Effector memory CD4-positive, alpha-beta T cell (primary cell): ENCODE data around the gene COL4A3.

ENCODE experiments used
- DNase-seq, 3 donors: peaks; one replicate each; pipeline ENCODE4 v3.0.0-alpha.2; 2020
- H3K27ac ChIP-seq: 2 replicates; pipeline ENCODE4 v1.7.0; 2013; ENCODE audit warnings: mild to moderate bottlenecking, low read length, moderate library complexity; ENCODE audit not compliant: insufficient read depth, poor library complexity, severe bottlenecking
- H3K27me3 ChIP-seq: replicated peaks from 2 replicates; pipeline ENCODE4 v1.7.0; 2013; ENCODE audit warnings: mild to moderate bottlenecking, low read length; ENCODE audit not compliant: insufficient read depth, control insufficient read depth, poor library complexity, severe bottlenecking
- H3K36me3 ChIP-seq: 2 replicates; pipeline ENCODE4 v1.7.0; 2013; ENCODE audit warnings: mild to moderate bottlenecking, low read length, moderate library complexity; ENCODE audit not compliant: control insufficient read depth, insufficient read depth
- H3K4me1 ChIP-seq: 2 replicates; pipeline ENCODE4 v1.7.0; 2013; ENCODE audit warnings: low read length, mild to moderate bottlenecking; ENCODE audit not compliant: control insufficient read depth, insufficient read depth, poor library complexity, severe bottlenecking
- H3K4me3 ChIP-seq: 2 replicates; pipeline ENCODE4 v1.7.0; 2013; ENCODE audit warnings: low read length, low read depth, mild to moderate bottlenecking; ENCODE audit not compliant: insufficient read depth, poor library complexity, severe bottlenecking
- H3K9me3 ChIP-seq: 2 replicates; pipeline ENCODE4 v1.7.0; 2013; ENCODE audit warnings: mild to moderate bottlenecking, low read length, moderate library complexity; ENCODE audit not compliant: control insufficient read depth

Gene COL4A3

DNA sequence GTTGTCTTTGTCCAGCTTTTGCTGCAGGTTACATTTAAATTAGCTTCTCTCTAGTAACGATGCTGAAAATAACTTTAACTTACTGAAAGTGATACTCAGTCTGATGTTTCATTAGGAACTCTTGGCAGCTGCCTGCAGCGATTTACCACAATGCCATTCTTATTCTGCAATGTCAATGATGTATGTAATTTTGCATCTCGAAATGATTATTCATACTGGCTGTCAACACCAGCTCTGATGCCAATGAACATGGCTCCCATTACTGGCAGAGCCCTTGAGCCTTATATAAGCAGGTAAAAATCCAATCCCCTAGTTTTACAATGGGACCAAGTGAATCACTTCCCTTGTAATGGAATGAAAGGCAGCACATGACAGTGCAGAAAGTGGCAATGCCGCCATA, 144.4 kb downstream of the COL4A3 start:
- Histone ChIP-seq H3K27ac (no peak overlapping the region), H3K4me1 (no peaks in the 10 kb centered on the region), H3K9me3 (no peaks in the 10 kb centered on the region), H3K36me3 (no peaks in the 10 kb centered on the region), H3K4me3 (no peak overlapping the region), H3K27me3 (no peaks in the 10 kb centered on the region)
- DNase-seq: no peak

GRCh38 chr2:227310756-227311110, 146.3 kb downstream of the COL4A3 start:
- no peak for DNase-seq
- H3K9me3 ChIP-seq: no peaks in the 10 kb centered on the region

DNA sequence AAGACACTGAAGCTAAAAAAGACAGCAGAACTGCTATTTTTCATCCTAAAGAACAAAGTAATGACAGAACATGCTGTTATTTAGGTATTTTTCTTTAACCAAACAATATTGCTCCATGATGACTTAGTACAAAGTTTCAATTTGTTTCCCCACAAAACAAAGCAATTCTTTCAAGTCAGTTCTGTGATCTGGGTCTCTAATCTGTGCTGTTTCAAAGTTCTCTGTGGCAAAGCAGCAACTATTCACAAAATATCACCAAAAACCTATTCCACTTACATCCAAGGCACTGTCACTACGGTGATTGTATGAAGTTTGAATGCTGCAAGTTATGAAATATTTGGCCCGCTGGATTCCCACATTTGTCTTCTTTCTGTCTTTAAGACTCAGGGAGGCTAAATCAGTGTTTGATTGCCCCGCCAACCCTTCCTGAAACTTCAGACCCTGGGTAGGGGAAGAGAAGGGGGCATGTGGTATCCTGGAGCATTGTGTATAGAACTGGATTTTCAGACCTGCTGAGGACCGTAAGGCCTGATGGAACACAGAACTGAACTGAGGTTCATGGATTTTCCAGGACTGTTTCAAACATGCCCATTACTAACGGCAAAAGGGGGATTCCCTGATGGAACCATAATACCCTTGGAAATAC, 147.6 kb downstream of the COL4A3 start:
- no peaks in the 10 kb centered on the region for H3K4me1 ChIP-seq
- no peak overlapping the region for H3K27ac ChIP-seq
- no peaks in the 10 kb centered on the region for H3K9me3 ChIP-seq
- no peak for DNase-seq
- no peaks in the 10 kb centered on the region for H3K27me3 ChIP-seq
- H3K4me3 ChIP-seq: no peak overlapping the region
- H3K36me3 ChIP-seq: no peaks in the 10 kb centered on the region

More at GRCh38 chr2:227310756-227311110, 146.3 kb downstream of the COL4A3 start:
- no peak overlapping the region for H3K27ac ChIP-seq
- no peaks in the 10 kb centered on the region for H3K36me3 ChIP-seq
- no peaks in the 10 kb centered on the region for H3K4me1 ChIP-seq
- no peak overlapping the region for H3K4me3 ChIP-seq
- H3K27me3 ChIP-seq: no peaks in the 10 kb centered on the region

DNA sequence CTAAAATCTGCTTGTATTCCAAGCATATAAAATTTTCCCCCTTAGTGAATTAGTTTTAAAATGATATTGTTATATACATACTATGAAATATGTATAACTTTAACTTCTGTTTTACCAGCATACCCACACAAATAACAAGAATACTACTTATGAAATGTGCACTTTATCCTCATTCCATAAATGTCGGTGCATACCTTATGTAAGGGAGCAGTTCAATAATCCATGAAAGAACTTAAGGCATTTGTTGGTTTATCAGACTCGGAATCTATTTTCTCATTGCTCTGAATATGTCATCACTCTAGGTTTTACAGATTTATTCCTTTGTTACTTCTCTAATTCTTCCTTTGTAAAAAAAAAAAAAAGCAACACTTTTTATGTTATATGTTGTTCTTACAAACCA, 148.2 kb downstream of the COL4A3 start:
- no peaks in the 10 kb centered on the region for H3K9me3 ChIP-seq
- no peaks in the 10 kb centered on the region for H3K36me3 ChIP-seq
- no peak overlapping the region for H3K4me3 ChIP-seq
- H3K27ac ChIP-seq: no peak overlapping the region
- DNase-seq: no peak
- no peaks in the 10 kb centered on the region for H3K4me1 ChIP-seq
- H3K27me3 ChIP-seq: no peaks in the 10 kb centered on the region

DNA sequence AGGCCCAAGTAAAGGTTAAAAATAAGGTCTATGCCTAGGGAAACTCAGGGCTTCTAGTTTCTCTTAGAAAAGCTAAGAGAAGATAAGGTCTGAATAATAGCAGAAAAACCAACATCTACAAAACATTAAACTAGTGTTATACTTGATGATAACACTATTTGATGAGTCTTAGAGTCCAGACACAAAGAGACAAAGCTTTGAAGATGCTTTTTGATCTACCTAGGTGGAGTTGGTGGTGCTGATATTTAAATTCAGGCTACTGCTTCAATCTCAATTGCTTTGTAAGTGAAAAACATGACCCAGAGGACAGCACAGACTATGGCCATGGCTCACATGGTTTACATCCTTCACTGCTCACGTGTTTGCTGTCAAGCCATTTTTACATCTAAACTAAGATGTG, 148.9 kb downstream of the COL4A3 start:
- H3K27me3 ChIP-seq: no peaks in the 10 kb centered on the region
- no peak overlapping the region for H3K27ac ChIP-seq
- no peaks in the 10 kb centered on the region for H3K9me3 ChIP-seq
- no peak for DNase-seq
- H3K4me1 ChIP-seq: no peaks in the 10 kb centered on the region
- no peaks in the 10 kb centered on the region for H3K36me3 ChIP-seq
- no peak overlapping the region for H3K4me3 ChIP-seq

GRCh38 chr2:227317834-227318233, 153.4 kb downstream of the COL4A3 start:
- H3K36me3 ChIP-seq: no peaks in the 10 kb centered on the region
- no peak for DNase-seq
- H3K27me3 ChIP-seq: no peaks in the 10 kb centered on the region
- H3K4me3 ChIP-seq: no peak overlapping the region
- no peaks in the 10 kb centered on the region for H3K9me3 ChIP-seq
- no peaks in the 10 kb centered on the region for H3K4me1 ChIP-seq
- H3K27ac ChIP-seq: no peak overlapping the region

- Histone ChIP-seq H3K4me1 (no peaks in the 10 kb centered on the region), H3K27me3 (no peaks in the 10 kb centered on the region), H3K4me3 (no peak overlapping the region), H3K9me3 (no peaks in the 10 kb centered on the region), H3K36me3 (no peaks in the 10 kb centered on the region), H3K27ac (no peak overlapping the region)
- DNase-seq: no peak
These were observed 156.1 kb downstream of the COL4A3 start for GRCh38 chr2:227320305-227321094.

DNA sequence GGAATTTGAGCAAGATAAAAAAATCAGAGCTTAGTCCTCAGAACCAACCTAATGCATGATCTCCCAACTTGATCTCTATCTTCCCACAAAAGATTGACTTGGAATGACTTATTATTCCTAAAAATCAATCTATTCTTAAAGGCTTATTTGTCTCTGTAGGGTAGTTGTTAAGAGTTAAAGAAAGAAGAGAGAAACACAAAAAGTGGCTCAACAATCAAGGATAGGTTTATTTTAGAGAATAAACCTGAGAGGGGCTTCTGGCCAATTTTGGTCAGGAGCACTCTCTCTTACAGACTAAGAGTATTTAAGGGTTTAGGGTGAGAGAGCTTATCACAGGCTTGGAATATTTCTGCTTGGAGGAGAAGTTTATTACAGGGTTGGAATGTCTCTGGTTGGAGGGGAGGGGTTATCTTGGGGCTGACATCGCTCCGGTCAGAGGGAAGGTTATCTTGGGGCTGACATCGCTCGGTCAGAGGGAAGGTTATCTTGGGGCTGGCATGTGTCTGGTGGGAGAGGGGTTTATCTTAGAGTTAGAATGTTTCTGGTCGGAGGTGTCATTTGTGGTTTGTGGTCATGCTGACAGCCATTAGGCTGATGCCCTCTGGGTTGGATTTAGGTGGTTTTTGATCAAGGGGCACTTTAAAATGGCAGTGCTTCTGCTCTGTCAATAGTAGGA, 158.2 kb downstream of the COL4A3 start:
- H3K27me3 ChIP-seq: no peaks in the 10 kb centered on the region
- no peaks in the 10 kb centered on the region for H3K36me3 ChIP-seq
- H3K9me3 ChIP-seq: no peaks in the 10 kb centered on the region
- no peak overlapping the region for H3K4me3 ChIP-seq
- no peak for DNase-seq
- H3K27ac ChIP-seq: no peak overlapping the region
- H3K4me1 ChIP-seq: peaks cover 7% of the 10 kb centered on the region

- Histone ChIP-seq H3K4me1 (peaks cover 7% of the 10 kb centered on the region), H3K27me3 (no peaks in the 10 kb centered on the region), H3K36me3 (no peaks in the 10 kb centered on the region), H3K4me3 (no peak overlapping the region), H3K27ac (no peak overlapping the region), H3K9me3 (no peaks in the 10 kb centered on the region)
- no peak for DNase-seq
These were observed 159.4 kb downstream of the COL4A3 start for GRCh38 chr2:227323818-227324217.

DNA sequence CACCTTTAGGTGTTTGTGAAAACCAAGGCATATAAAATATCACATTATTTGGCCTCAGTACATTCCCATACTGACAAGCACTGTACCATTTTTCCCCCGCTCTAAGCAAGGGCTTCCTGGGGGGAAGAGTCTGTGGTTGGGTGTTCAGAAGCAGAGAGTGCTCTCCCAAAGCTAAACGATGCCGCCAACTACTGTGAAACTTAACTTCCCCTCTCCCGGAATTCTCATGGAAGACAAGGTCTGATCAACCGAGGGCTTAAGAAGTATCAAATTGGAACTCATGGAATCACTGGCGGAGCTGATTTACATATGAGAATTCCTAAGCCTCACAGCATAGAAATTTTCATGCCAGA, 160.2 kb downstream of the COL4A3 start:
- no peaks in the 10 kb centered on the region for H3K27me3 ChIP-seq
- no peaks in the 10 kb centered on the region for H3K36me3 ChIP-seq
- peak overlapping the region; percentile 84 for H3K4me3 ChIP-seq
- DNase-seq: no peak
- no peaks in the 10 kb centered on the region for H3K9me3 ChIP-seq
- H3K27ac ChIP-seq: no peak overlapping the region
- peaks cover 7% of the 10 kb centered on the region for H3K4me1 ChIP-seq
